H1 (cell line): ENCODE results near the gene DNAJB14. TPM values are rescaled to one million over a fixed set of nuclear protein-coding genes. Genes with fewer than 3 reads are reported as not detected.

Source experiments
- CTCF ChIA-PET: fragments of 300-600 bp; sonication (Branson Sonifier 250); formaldehyde crosslinking; loops from one replicate; lab custom pipeline; 2021; ENCODE audit not compliant: partially characterized antibody; lab: Charles Lee
- POLR2A ChIA-PET: fragments of 300-600 bp; sonication (Branson Sonifier 250); formaldehyde crosslinking; loops from one replicate; lab custom pipeline; 2021; ENCODE audit warnings: inconsistent platforms; ENCODE audit not compliant: partially characterized antibody; lab: Charles Lee
- DNase-seq, 2 experiments: peaks; one replicate each; pipeline versions ENCODE4 v3.0.0 to v3.0.0-alpha.2; 2010 to 2022; ENCODE audit warnings: low spot score in 2 of 2, low read depth in 1 of 2, mixed read lengths in 1 of 2
- FAIRE-seq: peaks from 2 replicates; lab custom pipeline; 2011; peaks lifted over from hg19 to GRCh38; lab: Jason Lieb, UNC
- H2AFZ ChIP-seq: 2 replicates; pipeline ENCODE4 v1.8.1; 2012; ENCODE audit warnings: low read length, inconsistent platforms
- H2AK5ac ChIP-seq: 2 replicates; pipeline ENCODE4 v1.6.1; 2013; ENCODE audit warnings: low read depth, low read length
- H2BK120ac ChIP-seq: replicated peaks from 2 replicates; pipeline ENCODE3; 2013; ENCODE audit warnings: low read depth, low read length, inconsistent platforms
- H2BK12ac ChIP-seq: 2 replicates; pipeline ENCODE4 v1.6.1; 2013; ENCODE audit warnings: low read depth, low read length
- H2BK15ac ChIP-seq: 2 replicates; pipeline ENCODE4 v1.6.1; 2013; ENCODE audit warnings: low read length
- H2BK20ac ChIP-seq: 2 replicates; pipeline ENCODE4 v1.6.1; 2013; ENCODE audit warnings: low read length
- H2BK5ac ChIP-seq: 2 replicates; pipeline ENCODE4 v1.6.1; 2013; ENCODE audit warnings: low read depth, low read length
- H3K14ac ChIP-seq: 2 replicates; pipeline ENCODE4 v1.6.1; 2013; ENCODE audit warnings: inconsistent platforms; ENCODE audit not compliant: insufficient read length
- H3K18ac ChIP-seq: 2 replicates; pipeline ENCODE4 v1.6.1; 2013; ENCODE audit warnings: low read length; ENCODE audit errors: extremely low read depth
- H3K23ac ChIP-seq: 2 replicates; pipeline ENCODE4 v1.6.1; 2013; ENCODE audit warnings: inconsistent platforms; ENCODE audit not compliant: insufficient read length
- H3K23me2 ChIP-seq: 2 replicates; pipeline ENCODE4 v1.6.1; 2013; ENCODE audit warnings: low read depth, low read length
- H3K27ac ChIP-seq: 2 replicates; pipeline ENCODE4 v1.6.1; 2011; ENCODE audit warnings: low read depth, low read length, inconsistent platforms
- H3K27me3 ChIP-seq, 4 experiments: replicated peaks in 1 of 4; 1 replicate in 1 of 4; 2 replicates in 3 of 4; pipeline versions ENCODE4 v1.6.1 to v1.8.1; 2011 to 2013; ENCODE audit warnings: low read length in 3 of 4, mild to moderate bottlenecking in 3 of 4, inconsistent platforms in 2 of 4, mixed read lengths in 2 of 4, moderate library complexity in 1 of 4; ENCODE audit not compliant: control insufficient read depth in 3 of 4, insufficient read depth in 3 of 4; ENCODE audit errors: extremely low read depth in 1 of 4
- H3K36me3 ChIP-seq, 4 experiments: 2 replicates each; pipeline versions ENCODE4 v1.6.1 to v1.8.1; 2011 to 2013; ENCODE audit warnings: mild to moderate bottlenecking in 4 of 4, low read length in 3 of 4, moderate library complexity in 2 of 4, control low read depth in 1 of 4, inconsistent platforms in 1 of 4; ENCODE audit not compliant: insufficient read depth in 4 of 4, control insufficient read depth in 2 of 4
- H3K4ac ChIP-seq: replicated peaks from 2 replicates; pipeline ENCODE3; 2013; ENCODE audit warnings: low read length, low read depth, mixed read lengths, inconsistent platforms; ENCODE audit not compliant: insufficient read length
- H3K4me1 ChIP-seq, 4 experiments: replicated peaks in 1 of 4; 1 replicate in 1 of 4; 2 replicates in 3 of 4; pipeline versions ENCODE4 v1.6.1 to v1.8.1; 2011 to 2013; ENCODE audit warnings: low read length in 3 of 4, inconsistent platforms in 2 of 4, mixed read lengths in 1 of 4; ENCODE audit not compliant: insufficient read depth in 4 of 4, control insufficient read depth in 3 of 4
- H3K4me2 ChIP-seq, 2 experiments: 2 replicates each; pipeline versions ENCODE4 v1.6.1 to v1.8.1; 2011 to 2013; ENCODE audit warnings: low read depth in 2 of 2, low read length in 2 of 2, control low read depth in 1 of 2, inconsistent platforms in 1 of 2, mild to moderate bottlenecking in 1 of 2; ENCODE audit not compliant: insufficient read depth in 1 of 2
- H3K4me3 ChIP-seq, 4 experiments: fragments of 200-600, 300-600 bp in 1 of 4; sonication (generic), shearing (Covaris generic), sonication (Bioruptor Twin) in 1 of 4; 2 replicates each; pipeline versions ENCODE4 v1.5.1 to v1.8.1; 2011 to 2016; ENCODE audit warnings: low read length in 4 of 4, low read depth in 3 of 4, control low read depth in 2 of 4, inconsistent platforms in 2 of 4, mild to moderate bottlenecking in 2 of 4, mixed read lengths in 1 of 4, moderate library complexity in 1 of 4; ENCODE audit not compliant: insufficient read depth in 2 of 4; ENCODE audit errors: extremely low read depth in 1 of 4
- H3K56ac ChIP-seq: replicated peaks from 2 replicates; pipeline ENCODE3; 2013; ENCODE audit warnings: low read depth, mild to moderate bottlenecking, mixed read lengths, low read length, inconsistent platforms; ENCODE audit not compliant: insufficient read length
- H3K79me1 ChIP-seq: 2 replicates; pipeline ENCODE4 v1.6.1; 2013; ENCODE audit warnings: low read depth, low read length, control low read depth
- H3K79me2 ChIP-seq, 2 experiments: 2 replicates each; pipeline versions ENCODE4 v1.6.1 to v1.8.1; 2012 to 2013; ENCODE audit warnings: low read length in 2 of 2, mild to moderate bottlenecking in 2 of 2, inconsistent platforms in 1 of 2; ENCODE audit not compliant: insufficient read depth in 2 of 2, control insufficient read depth in 1 of 2
- H3K9ac ChIP-seq, 4 experiments: replicated peaks in 1 of 4; 1 replicate in 1 of 4; 2 replicates in 3 of 4; pipeline versions ENCODE4 v1.6.1 to v1.8.1; 2011 to 2013; ENCODE audit warnings: low read depth in 3 of 4, low read length in 3 of 4, control low read depth in 2 of 4, mild to moderate bottlenecking in 2 of 4, moderate library complexity in 2 of 4, inconsistent platforms in 1 of 4; ENCODE audit errors: extremely low read depth in 1 of 4
- H3K9me3 ChIP-seq, 2 experiments: 2 replicates each; pipeline versions ENCODE4 v1.6.1 to v1.8.1; 2012 to 2013; ENCODE audit warnings: mild to moderate bottlenecking in 2 of 2, moderate library complexity in 2 of 2, control low read depth in 1 of 2, inconsistent platforms in 1 of 2, low read depth in 1 of 2, low read length in 1 of 2, mixed read lengths in 1 of 2; ENCODE audit not compliant: insufficient read depth in 2 of 2
- H4K20me1 ChIP-seq, 2 experiments: replicated peaks in 1 of 2; 2 replicates each; pipeline versions ENCODE3 to v1.8.1; 2011 to 2013; ENCODE audit warnings: inconsistent platforms in 2 of 2, low read length in 2 of 2, mild to moderate bottlenecking in 1 of 2; ENCODE audit not compliant: insufficient read depth in 2 of 2, control insufficient read depth in 1 of 2
- H4K5ac ChIP-seq: 2 replicates; pipeline ENCODE4 v1.6.1; 2013; ENCODE audit warnings: low read length, low read depth, mixed read lengths, inconsistent platforms; ENCODE audit not compliant: insufficient read length
- H4K8ac ChIP-seq: 2 replicates; pipeline ENCODE4 v1.8.0; 2013; ENCODE audit warnings: mild to moderate bottlenecking, moderate library complexity, low read length, inconsistent platforms; ENCODE audit not compliant: insufficient read depth; ENCODE audit errors: extremely low read depth
- H4K91ac ChIP-seq: replicated peaks from 2 replicates; pipeline ENCODE3; 2013; ENCODE audit warnings: low read length, mixed read lengths, inconsistent platforms; ENCODE audit not compliant: insufficient read length
- CBX8 ChIP-seq: fragments of 300-800, 300-1000 bp; sonication (generic); IDR thresholded peaks from 2 replicates; pipeline ENCODE4 v1.7.1; 2016; ENCODE audit warnings: low read depth, low read length, borderline replicate concordance
- EP300 ChIP-seq, 2 experiments: IDR thresholded peaks; 1 replicate in 1 of 2; 2 replicates in 1 of 2; pipeline ENCODE4 v1.6.1; 2011 to 2012; ENCODE audit warnings: low read depth in 2 of 2, low read length in 2 of 2, mild to moderate bottlenecking in 2 of 2, borderline replicate concordance in 1 of 2, inconsistent platforms in 1 of 2, moderate library complexity in 1 of 2
- NRF1 ChIP-seq: IDR thresholded peaks from 2 replicates; pipeline ENCODE4 v1.6.1; 2011; ENCODE audit warnings: mild to moderate bottlenecking, low read depth, low read length, improper control_type of control experiment
- SIN3A ChIP-seq, 2 experiments: IDR thresholded peaks in 1 of 2; conservative IDR thresholded peaks in 1 of 2; 2 replicates each; pipeline ENCODE4 v1.6.1; 2011 to 2012; ENCODE audit warnings: low read length in 2 of 2, improper control_type of control experiment in 1 of 2, low read depth in 1 of 2, mild to moderate bottlenecking in 1 of 2
- SRF ChIP-seq: IDR thresholded peaks from 2 replicates; pipeline ENCODE4 v1.6.1; 2011; ENCODE audit warnings: mild to moderate bottlenecking, low read depth, low read length, moderate library complexity
- SUZ12 ChIP-seq: fragments of 200-600 bp; sonication (generic); IDR thresholded peaks from 2 replicates; pipeline ENCODE4 v1.6.1; 2012; ENCODE audit warnings: mild to moderate bottlenecking, inconsistent platforms, low read length, moderate library complexity, mixed read lengths
- TAF1 ChIP-seq: IDR thresholded peaks from 2 replicates; pipeline ENCODE4 v1.6.1; 2011; ENCODE audit warnings: mild to moderate bottlenecking, low read depth, low read length
- TCF12 ChIP-seq: IDR thresholded peaks from 2 replicates; pipeline ENCODE4 v1.6.1; 2011; ENCODE audit warnings: low read depth, mild to moderate bottlenecking, low read length
- WGBS, 2 experiments: shearing (Covaris generic) in 1 of 2; methylation state at CpG; one replicate each; pipeline versions ENCODE4 v1.1.6 to v1.1.7; 2013 to 2015; ENCODE audit warnings: low lambda C conversion rate in 2 of 2, mixed read lengths in 2 of 2, inconsistent platforms in 1 of 2, low coverage in 1 of 2, missing lambda C conversion rate in 1 of 2; ENCODE audit not compliant: insufficient replicate concordance in 2 of 2, insufficient coverage in 1 of 2, insufficient read length in 1 of 2; ENCODE audit errors: extremely low coverage in 1 of 2, missing lambda C conversion rate in 1 of 2; 5-methylcytosine and 5-hydroxymethylcytosine counted together
- polyA plus RNA-seq, 7 experiments: library from polyadenylated mRNA; depleted of rRNA in 3 of 7; stranded (reverse) in 5 of 7; unstranded in 2 of 7; fragments of >200 nt in 5 of 7; fragments of 200-250 nt in 2 of 7; gene quantifications; 1 replicate in 5 of 7; 2 replicates in 1 of 7; 4 replicates in 1 of 7; pipeline versions ENCODE4 v1.2.1 to v1.2.3, GENCODE V29; 2011 to 2013; ENCODE audit warnings: missing spikeins in 2 of 7, mixed read lengths in 2 of 7
- total RNA-seq: library from RNA; stranded (reverse); fragmentation: NEBNext Ultra II Directional; extraction: Animal tissue kit (Norgen Biotek cat#: 25700); gene quantifications from 2 replicates; pipeline ENCODE4 v1.2.1, GENCODE V29; 2021

DNAJB14 gene
- total and polyA plus RNA-seq, 2 of the 8 experiments (the other 6 are each of a cell fraction or from before 2014, with no cell fraction given), result 3.4 to 35.4 TPM

DNA sequence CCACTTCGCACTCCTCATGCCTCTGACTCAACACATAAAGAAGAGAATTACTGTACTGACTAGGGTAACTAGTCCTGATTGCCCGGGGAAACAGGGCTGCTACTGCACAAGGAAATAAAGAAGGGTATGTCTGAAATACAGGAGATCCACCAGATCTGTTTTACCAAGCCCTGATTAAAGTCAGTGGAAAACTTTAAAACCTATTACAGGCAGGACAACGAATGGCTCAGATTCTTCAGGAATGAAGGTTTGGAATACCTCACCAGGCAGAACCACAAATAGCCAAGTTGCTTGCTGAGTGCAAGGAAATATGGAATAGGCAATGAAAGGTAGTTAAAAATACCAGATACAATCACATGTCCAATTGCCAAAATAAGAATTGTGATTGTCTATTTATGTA is 69.5 kb downstream of the DNAJB14 start:
- no peaks in the 10 kb centered on the region for H3K79me2 ChIP-seq
- H3K56ac ChIP-seq, result no peak overlapping the region
- H3K4me3 ChIP-seq, result no peak overlapping the region
- H2BK5ac ChIP-seq, result no peak overlapping the region
- H2AFZ ChIP-seq, result no peak overlapping the region
- H3K27ac ChIP-seq, result no peak overlapping the region
- no peak overlapping the region for H4K91ac ChIP-seq
- no peaks in the 10 kb centered on the region for H3K79me1 ChIP-seq
- no peak overlapping the region for H2AK5ac ChIP-seq
- H3K23ac ChIP-seq, result no peak overlapping the region
- no peak overlapping the region for H2BK20ac ChIP-seq
- H4K8ac ChIP-seq, result no peak overlapping the region
- no peak overlapping the region for H3K14ac ChIP-seq
- H2BK12ac ChIP-seq, result no peak overlapping the region
- H2BK15ac ChIP-seq, result no peak overlapping the region
- no peaks in the 10 kb centered on the region for H3K23me2 ChIP-seq
- H3K9me3 ChIP-seq, result no peaks in the 10 kb centered on the region
- ChIA-PET CTCF (interaction anchor here (1.0 kb wide), 1 partner anchor 66 kb away, joined by 3 read pairs; no protein-coding TSS in a partner anchor), POLR2A (no interaction called here)
- no peaks in the 10 kb centered on the region for H3K27me3 ChIP-seq
- no peaks in the 10 kb centered on the region for H4K20me1 ChIP-seq
- no peak overlapping the region for H3K9ac ChIP-seq
- no peak overlapping the region for H3K18ac ChIP-seq
- peaks cover 0 to 15% (median 6%) of the 10 kb centered on the region in 4 experiments; a peak in 4 of 8 replicates for H3K36me3 ChIP-seq
- H4K5ac ChIP-seq, result no peak overlapping the region
- no peak for TF ChIP-seq NRF1
- no peak for TF ChIP-seq SIN3A (conservative IDR thresholded peaks at IDR 0.05 in 1 of 2, IDR thresholded peaks at IDR 0.05 in 1 of 2; ENCODE audit: low read depth in 1 of 2, low read length in 2 of 2)
- no peak for TF ChIP-seq TCF12
- TF ChIP-seq TAF1, result no peak
- TF ChIP-seq SUZ12, result no peak
- no peak for TF ChIP-seq CBX8
- no peak for TF ChIP-seq EP300 (IDR thresholded peaks at IDR 0.05; ENCODE audit: borderline replicate concordance in 1 of 2, low read depth in 2 of 2, low read length in 2 of 2)
- no peak for TF ChIP-seq SRF
- 86% methylated on average over 3 of the region's 3 CpGs; no CpG with 5 or more reads in 1 of the 2 experiments for WGBS, 2 experiments
- FAIRE-seq (no peak), DNase-seq (no peak)
- H3K4me2 ChIP-seq, result no peak overlapping the region
- H3K4me1 ChIP-seq, result no peaks in the 10 kb centered on the region
- no peak overlapping the region for H2BK120ac ChIP-seq
- no peak overlapping the region for H3K4ac ChIP-seq
